Testis (tissue), 2 donors: ENCODE data around the gene TRIM71.

Source experiments
- CTCF ChIP-seq, 3 experiments: fragments of 450-650 bp in 2 of 3; fragments of 200-600 bp in 1 of 3; sonication (generic) in 1 of 3; IDR thresholded peaks; one replicate each; pipeline ENCODE4 v1.5.1; 2016 to 2019; ENCODE audit warnings: antibody characterized with exemption in 3 of 3, mild to moderate bottlenecking in 2 of 3, moderate library complexity in 1 of 3
- POLR2A ChIP-seq: fragments of 450-650 bp; IDR thresholded peaks from one replicate; pipeline ENCODE4 v1.6.1; 2017; ENCODE audit warnings: antibody characterized with exemption, mild to moderate bottlenecking, moderate library complexity

GRCh38 chr3:32816439-32817256 lies 1.1 kb upstream of the TRIM71 start:
- TF ChIP-seq POLR2A (no peak), CTCF (IDR thresholded peaks at IDR 0.05) (no peak)
